Measurements from ENCODE around the gene BTAF1.

BTAF1 gene

DNA sequence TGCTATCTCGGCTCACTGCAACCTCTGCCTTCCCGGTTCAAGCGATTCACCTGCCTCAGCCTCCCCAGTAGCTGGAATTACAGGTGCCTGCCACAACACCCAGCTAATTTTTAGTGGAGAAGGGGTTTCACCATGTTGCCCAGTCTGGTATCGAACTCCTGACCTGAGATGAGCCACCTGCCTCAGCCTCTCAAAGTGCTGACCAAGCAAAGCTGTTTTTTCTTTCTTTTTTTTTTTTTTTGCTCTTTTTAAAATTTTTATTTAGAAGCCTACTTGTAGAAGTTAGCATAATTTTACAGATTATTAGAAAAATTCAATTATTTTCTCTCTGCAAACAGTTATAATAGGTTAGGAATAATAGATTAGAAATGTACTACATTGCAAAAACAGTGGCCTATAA is 13.1 kb upstream of the BTAF1 start:
- FAIRE-seq (peak; percentile 24), DNase-seq (ENCODE audit: insufficient read length) (no peak)
- TF ChIP-seq TAF1 (IDR thresholded peaks at IDR 0.05; ENCODE audit: borderline replicate concordance, low read depth, low read length), result no peak

DNA sequence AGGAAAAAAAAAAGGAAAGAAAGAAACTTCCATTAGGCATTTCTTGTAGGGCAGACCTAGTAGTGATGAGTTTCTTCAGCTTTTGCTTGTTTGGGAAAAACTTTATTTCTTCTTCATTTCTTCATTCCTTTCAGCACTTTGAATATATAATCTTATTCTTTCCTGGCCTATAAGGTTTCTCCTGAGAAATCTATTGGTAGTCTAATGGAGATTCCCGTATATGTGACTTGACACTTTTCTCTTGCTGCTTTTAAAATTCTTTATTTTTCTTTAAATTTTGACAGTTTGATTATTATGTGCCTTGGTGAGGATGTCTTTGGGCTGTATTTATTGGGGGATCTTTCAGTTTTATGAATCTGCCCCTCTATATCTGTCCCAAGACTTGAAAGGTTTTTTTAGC is 3.9 kb upstream of the BTAF1 start:
- no peak for FAIRE-seq
- TF ChIP-seq POLR2AphosphoS5 (IDR thresholded peaks at IDR 0.05; ENCODE audit: low read depth, low read length) (no peak), POLR2A (IDR thresholded peaks at IDR 0.05; ENCODE audit: low read depth, low read length) (no peak), TAF1 (IDR thresholded peaks at IDR 0.05; ENCODE audit: borderline replicate concordance, low read depth, low read length) (no peak)
- no peak for DNase-seq (ENCODE audit: insufficient read length)

DNA sequence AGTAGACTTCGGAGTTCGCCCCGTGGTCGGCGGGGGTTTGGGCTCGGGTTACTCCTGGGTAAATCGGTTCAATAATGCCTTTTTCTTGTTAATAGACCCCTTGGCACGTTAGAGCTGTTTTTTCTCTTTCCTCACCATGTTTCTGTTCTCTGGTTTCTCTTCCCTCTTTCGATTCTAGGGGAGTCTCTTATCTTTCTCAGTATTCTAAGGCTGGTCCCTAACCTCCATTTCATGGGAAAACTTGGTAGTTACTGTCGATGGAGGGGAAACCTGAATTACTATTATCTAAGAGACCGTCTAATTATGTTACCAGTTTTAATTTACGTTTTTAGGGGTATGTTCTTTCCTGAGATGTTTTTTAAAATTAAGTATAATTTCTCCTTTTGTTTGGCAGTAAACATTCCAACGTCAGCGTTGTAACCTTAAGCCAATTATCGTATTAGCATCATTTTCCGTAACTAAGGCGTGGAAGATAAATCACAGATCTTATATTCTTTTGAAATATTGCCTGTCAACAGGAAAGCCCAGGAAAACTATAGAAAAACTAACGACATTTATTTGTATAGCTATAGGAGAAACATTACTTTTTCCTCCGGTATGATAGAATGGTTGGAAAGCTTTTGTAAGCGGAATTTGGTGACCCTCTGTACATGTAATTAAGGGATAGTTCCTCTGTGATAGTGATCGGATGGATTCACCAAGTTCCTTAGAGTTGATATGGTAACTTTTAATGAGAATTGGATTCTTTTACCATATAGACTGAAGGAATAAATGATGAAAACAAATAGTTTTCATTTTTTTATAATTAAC is 847 bp downstream of the BTAF1 start:
- DNase-seq (ENCODE audit: insufficient read length) (no peak), FAIRE-seq (peak; percentile 44)
- TF ChIP-seq TAF1 (IDR thresholded peaks at IDR 0.05; ENCODE audit: borderline replicate concordance, low read depth, low read length), result no peak
- no peak for TF ChIP-seq POLR2A (IDR thresholded peaks at IDR 0.05; ENCODE audit: low read depth, low read length)
- TF ChIP-seq POLR2AphosphoS5 (IDR thresholded peaks at IDR 0.05; ENCODE audit: low read depth, low read length), result no peak

DNA sequence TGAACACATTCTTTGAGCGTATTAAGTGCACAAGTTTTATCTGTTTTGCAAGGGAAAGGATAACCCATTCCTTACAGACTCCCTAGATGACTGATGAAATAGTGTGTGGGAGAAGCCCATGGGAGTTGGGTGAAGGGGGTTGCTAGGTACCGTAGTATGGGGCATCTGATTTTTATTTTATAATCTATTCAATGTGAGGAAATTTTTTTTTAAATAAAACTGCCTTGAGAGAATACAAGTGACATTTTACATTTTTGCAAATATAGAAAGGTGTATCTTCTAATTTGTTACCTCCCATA is 1.4 kb downstream of the BTAF1 start:
- DNase-seq (ENCODE audit: insufficient read length), result no peak
- no peak for FAIRE-seq
- TF ChIP-seq POLR2AphosphoS5 (IDR thresholded peaks at IDR 0.05; ENCODE audit: low read depth, low read length) (no peak), POLR2A (IDR thresholded peaks at IDR 0.05; ENCODE audit: low read depth, low read length) (no peak), TAF1 (IDR thresholded peaks at IDR 0.05; ENCODE audit: borderline replicate concordance, low read depth, low read length) (no peak)

DNA sequence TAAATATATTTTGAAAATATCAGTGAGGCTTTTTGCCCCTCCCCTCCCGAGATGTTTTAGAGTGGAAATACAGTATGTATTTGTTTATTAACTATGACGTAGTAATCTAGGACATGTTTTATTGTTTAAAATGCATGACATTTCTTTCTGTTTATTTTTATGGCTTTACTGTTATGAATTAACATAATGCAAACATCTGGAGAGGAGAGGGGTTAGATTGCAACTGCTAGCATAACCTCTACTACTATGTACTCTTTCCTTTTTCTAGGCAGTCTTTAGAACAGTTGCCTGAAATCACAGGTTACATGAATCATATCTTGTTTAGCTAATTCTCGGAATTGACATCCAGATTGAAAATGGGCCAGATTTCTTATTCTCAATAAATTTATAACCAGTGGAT is 7.4 kb downstream of the BTAF1 start:
- no peak for TF ChIP-seq TAF1 (IDR thresholded peaks at IDR 0.05; ENCODE audit: borderline replicate concordance, low read depth, low read length)
- no peak for TF ChIP-seq POLR2A (IDR thresholded peaks at IDR 0.05; ENCODE audit: low read depth, low read length)
- TF ChIP-seq POLR2AphosphoS5 (IDR thresholded peaks at IDR 0.05; ENCODE audit: low read depth, low read length), result no peak
- FAIRE-seq (no peak), DNase-seq (ENCODE audit: insufficient read length) (no peak)

DNA sequence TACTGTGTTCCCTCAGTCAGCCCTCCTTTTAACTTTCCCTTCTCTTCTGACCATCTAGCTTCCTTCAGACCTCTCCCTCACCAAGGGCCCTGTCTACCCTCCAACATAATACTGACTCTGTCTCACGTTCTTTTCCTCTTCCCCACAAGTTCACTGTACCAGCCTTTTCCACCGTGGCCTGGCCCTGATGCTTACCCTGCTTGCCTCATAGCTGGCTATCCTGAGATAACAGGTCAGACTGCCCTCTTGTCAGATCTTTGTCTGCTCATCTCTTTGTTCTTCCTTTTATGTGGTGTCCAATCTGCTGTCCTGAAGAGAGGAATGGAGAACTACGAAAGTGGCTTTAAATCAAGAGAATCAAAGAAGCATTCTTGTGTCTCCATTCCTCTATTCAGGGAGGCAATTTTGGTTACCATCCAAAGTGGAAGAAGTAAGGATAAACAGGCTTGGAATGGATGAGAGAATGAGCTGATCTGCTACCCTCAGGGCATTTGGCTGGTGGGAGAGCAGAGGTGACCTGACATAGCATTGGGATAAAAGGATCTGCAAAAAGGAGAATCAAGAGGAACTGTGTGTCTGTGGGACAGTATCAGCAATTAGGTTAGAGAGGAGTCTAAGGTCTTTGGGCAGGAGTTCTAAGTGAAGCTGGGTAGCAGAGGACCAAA is 8.1 kb downstream of the BTAF1 start:
- TF ChIP-seq TAF1 (IDR thresholded peaks at IDR 0.05; ENCODE audit: borderline replicate concordance, low read depth, low read length) (no peak), POLR2A (IDR thresholded peaks at IDR 0.05; ENCODE audit: low read depth, low read length) (no peak), POLR2AphosphoS5 (IDR thresholded peaks at IDR 0.05; ENCODE audit: low read depth, low read length) (no peak)
- FAIRE-seq (no peak), DNase-seq (ENCODE audit: insufficient read length) (no peak)

DNA sequence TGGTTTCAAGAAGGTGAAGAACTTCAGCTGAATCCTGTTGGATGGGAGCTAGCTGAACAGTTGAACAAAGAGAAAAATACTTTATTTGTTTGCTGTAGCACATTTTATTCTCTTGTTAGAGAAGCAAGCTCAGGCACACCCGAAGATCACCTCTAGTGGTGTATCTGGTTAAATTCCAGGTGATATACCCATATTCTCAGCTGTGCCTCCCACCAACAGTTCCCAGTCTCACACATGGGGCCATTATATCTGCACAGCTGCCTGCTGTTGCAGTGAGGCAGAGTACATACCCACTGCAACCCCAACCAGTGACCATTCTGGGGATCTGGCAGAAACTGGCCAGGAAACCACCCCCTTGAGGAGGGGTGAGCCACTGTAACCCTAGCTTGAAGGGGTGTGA is 9.2 kb downstream of the BTAF1 start:
- TF ChIP-seq TAF1 (IDR thresholded peaks at IDR 0.05; ENCODE audit: borderline replicate concordance, low read depth, low read length), result no peak
- TF ChIP-seq POLR2A (IDR thresholded peaks at IDR 0.05; ENCODE audit: low read depth, low read length), result no peak
- TF ChIP-seq POLR2AphosphoS5 (IDR thresholded peaks at IDR 0.05; ENCODE audit: low read depth, low read length), result no peak
- FAIRE-seq, result no peak
- no peak for DNase-seq (ENCODE audit: insufficient read length)

DNA sequence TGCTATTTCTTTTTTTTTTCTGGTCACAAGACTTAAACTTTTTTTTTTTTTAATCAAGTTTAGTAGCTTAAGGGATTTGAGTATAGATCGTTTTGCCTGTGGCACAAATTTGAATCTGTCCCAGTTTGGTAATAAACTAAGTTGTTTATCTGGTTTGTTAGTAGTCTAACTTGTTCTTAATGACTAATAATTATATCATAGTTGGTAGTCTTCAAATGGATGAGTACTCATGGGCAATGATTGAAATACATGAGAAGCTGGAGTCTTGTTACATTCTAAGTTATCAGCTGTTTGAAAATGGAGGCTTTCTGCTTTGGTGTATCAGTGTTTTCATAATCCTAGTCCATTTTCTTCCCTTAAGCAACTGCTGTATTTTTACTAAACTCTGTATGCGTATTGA is 12.3 kb downstream of the BTAF1 start:
- FAIRE-seq, result no peak
- no peak for TF ChIP-seq POLR2A (IDR thresholded peaks at IDR 0.05; ENCODE audit: low read depth, low read length)
- DNase-seq (ENCODE audit: insufficient read length), result no peak

DNA sequence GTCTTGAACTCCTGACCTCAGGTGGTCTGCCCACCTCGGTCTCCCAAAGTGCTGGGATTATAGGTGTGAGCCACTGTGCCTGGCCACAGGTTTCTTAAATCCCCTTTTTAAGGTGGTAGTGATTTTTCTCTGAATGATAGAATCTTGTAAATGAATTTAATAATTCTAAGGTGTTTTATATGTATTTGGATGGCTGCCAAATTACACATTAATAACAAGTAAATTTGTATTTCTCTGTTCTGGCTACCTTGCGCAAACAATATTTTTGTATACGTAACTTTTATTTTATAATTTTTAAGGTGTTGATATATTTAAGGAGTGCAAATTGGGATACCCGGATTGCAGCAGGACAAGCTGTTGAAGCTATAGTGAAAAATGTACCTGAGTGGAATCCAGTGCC is 16.1 kb downstream of the BTAF1 start:
- TF ChIP-seq POLR2A (IDR thresholded peaks at IDR 0.05; ENCODE audit: low read depth, low read length) (no peak), TAF1 (IDR thresholded peaks at IDR 0.05; ENCODE audit: borderline replicate concordance, low read depth, low read length) (no peak)
- no peak for FAIRE-seq
- DNase-seq (ENCODE audit: insufficient read length), result no peak

DNA sequence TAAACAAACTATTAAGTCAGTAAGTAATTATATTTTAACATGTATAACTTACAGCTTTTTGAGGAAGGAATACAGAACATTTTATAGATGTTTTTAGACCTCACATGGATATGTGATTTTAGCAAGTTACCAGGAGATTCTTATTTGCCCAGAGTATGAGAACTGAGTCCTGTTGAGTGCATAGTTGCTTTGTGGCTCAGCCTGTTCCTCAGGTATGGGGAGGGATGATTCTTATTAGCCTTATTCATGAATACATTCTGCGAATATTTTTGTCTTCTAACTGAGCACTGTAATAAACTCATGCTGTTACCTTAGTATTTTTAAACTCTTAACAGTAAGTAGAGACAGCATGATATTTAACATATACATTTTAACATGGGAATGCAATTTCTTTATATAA is 17.9 kb downstream of the BTAF1 start:
- TF ChIP-seq TAF1 (IDR thresholded peaks at IDR 0.05; ENCODE audit: borderline replicate concordance, low read depth, low read length) (no peak), POLR2A (IDR thresholded peaks at IDR 0.05; ENCODE audit: low read depth, low read length) (no peak), POLR2AphosphoS5 (IDR thresholded peaks at IDR 0.05; ENCODE audit: low read depth, low read length) (no peak)
- DNase-seq (ENCODE audit: insufficient read length) (no peak), FAIRE-seq (peak; percentile 44)

DNA sequence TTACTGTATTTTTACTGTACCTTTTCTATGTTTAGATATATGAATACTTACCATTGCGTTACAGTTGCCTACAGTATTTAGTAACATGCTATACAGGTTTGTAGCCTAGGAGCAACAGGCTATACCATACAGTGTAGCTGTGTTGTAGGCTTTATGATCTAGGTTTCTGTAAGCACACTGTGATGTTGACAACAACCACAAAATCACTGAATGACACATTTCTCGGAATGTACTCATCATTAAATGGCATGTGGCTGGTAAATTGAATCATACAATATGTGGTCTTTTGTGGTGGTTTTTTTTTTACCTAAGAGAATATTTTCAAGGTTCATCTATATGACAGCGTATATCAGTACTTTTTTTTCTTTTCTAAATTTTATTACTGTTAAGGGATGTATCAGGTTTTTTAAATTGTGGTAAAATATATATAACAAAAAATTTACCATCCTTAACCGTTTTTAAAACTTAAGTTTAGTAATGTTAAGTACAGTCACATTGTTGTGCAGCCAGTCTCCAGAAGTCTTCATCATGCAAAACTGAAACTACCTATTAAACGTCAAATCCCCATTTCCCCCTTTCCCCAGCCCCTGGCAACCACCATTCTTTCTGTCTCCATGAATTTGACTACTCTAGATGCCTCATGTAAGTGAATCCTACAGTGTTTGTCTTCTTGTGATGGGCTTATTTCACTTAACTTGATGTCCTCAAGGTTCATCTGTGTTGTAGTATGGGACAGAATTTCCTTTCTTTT is 21.5 kb downstream of the BTAF1 start:
- no peak for TF ChIP-seq POLR2A (IDR thresholded peaks at IDR 0.05; ENCODE audit: low read depth, low read length)
- DNase-seq (ENCODE audit: insufficient read length) (no peak), FAIRE-seq (no peak)

DNA sequence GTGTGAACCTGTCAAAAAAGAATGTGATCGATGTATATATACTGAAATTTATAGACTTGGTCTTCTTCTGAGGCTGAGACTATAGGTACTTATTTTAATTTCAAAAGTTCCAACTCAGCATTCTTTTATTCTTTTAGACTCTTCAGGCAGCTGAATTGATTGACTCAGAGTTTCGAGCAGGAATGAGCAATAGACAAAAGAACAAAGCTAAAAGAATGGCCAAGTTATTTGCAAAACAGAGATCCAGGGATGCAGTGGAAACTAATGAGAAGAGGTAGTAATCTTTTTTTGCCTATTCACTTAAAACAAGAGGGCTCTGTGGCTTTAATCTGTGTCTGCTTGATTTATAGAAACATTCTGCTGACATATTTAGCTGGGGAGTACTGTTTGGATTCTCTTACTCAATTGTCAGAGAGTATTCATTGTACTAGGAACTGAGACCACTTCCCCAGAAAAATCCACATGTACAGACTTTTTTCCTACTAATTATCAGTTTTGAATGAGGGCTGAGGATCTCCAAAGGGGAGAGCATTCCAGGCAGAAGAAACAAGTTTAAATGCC is 30.1 kb downstream of the BTAF1 start:
- no peak for DNase-seq (ENCODE audit: insufficient read length)
- TF ChIP-seq POLR2AphosphoS5 (IDR thresholded peaks at IDR 0.05; ENCODE audit: low read depth, low read length), result no peak
- no peak for TF ChIP-seq TAF1 (IDR thresholded peaks at IDR 0.05; ENCODE audit: borderline replicate concordance, low read depth, low read length)
- TF ChIP-seq POLR2A (IDR thresholded peaks at IDR 0.05; ENCODE audit: low read depth, low read length), result no peak
- FAIRE-seq, result no peak

Data from GM12892 (cell line).